WTC11 (cell line): ENCODE measurements around the gene PTPRC. TPM values are rescaled to one million over a fixed set of nuclear protein-coding genes. Genes with fewer than 3 reads are reported as not detected.

Source experiments
- ATAC-seq: fragments of 200-7000 bp; cut with Tn5 transposase; 2 replicates; pipeline ENCODE4 v1.10.0; 2021; ENCODE audit warnings: mild to moderate bottlenecking, moderate library complexity
- CTCF ChIA-PET: fragments of 300-600 bp; sonication (Branson Sonifier 250); formaldehyde crosslinking; loops from one replicate; lab custom pipeline; 2021; ENCODE audit warnings: antibody characterized with exemption; lab: Charles Lee
- POLR2A ChIA-PET: fragments of 350-600 bp; sonication (Branson Sonifier 250); formaldehyde crosslinking; loops from one replicate; lab custom pipeline; 2021; ENCODE audit warnings: antibody characterized with exemption; lab: Charles Lee
- DNase-seq: peaks from one replicate; pipeline ENCODE4 v3.0.0; 2021; ENCODE audit warnings: low spot score
- H3K27ac Mint-ChIP-seq: 2 replicates; pipeline ENCODE4 v1.8.0; 2021; ENCODE audit warnings: mixed read lengths
- H3K27me3 Mint-ChIP-seq: 2 replicates; pipeline ENCODE4 v1.8.0; 2021; ENCODE audit warnings: low read depth, mild to moderate bottlenecking, moderate library complexity, mixed read lengths
- H3K36me3 Mint-ChIP-seq: 2 replicates; pipeline ENCODE4 v1.8.0; 2021; ENCODE audit warnings: mixed read lengths
- H3K4me1 Mint-ChIP-seq: 2 replicates; pipeline ENCODE4 v1.8.0; 2022; ENCODE audit warnings: mixed read lengths
- H3K4me3 Mint-ChIP-seq: 2 replicates; pipeline ENCODE4 v1.8.0; 2021; ENCODE audit warnings: mild to moderate bottlenecking, moderate library complexity, mixed read lengths
- H3K9me3 Mint-ChIP-seq: 2 replicates; pipeline ENCODE4 v1.8.0; 2021; ENCODE audit warnings: mixed read lengths
- FOXJ3 ChIP-seq: sonication (generic); formaldehyde crosslinking; IDR thresholded peaks from 2 replicates; pipeline ENCODE4 v1.9.0; 2021; ENCODE audit warnings: missing genetic modification reagents, mild to moderate bottlenecking, borderline replicate concordance
- GABPB1 ChIP-seq: sonication (generic); formaldehyde crosslinking; IDR thresholded peaks from 2 replicates; pipeline ENCODE4 v1.8.1; 2023; ENCODE audit warnings: mild to moderate bottlenecking, missing genetic modification reagents
- HMGA2 ChIP-seq: fragments of 250-450 bp; sonication (Bioruptor Pico); IDR thresholded peaks from 2 replicates; pipeline ENCODE4 v1.4.0; 2021; ENCODE audit warnings: mild to moderate bottlenecking, moderate library complexity
- NFE2L1 ChIP-seq: sonication (generic); formaldehyde crosslinking; IDR thresholded peaks from 2 replicates; pipeline ENCODE4 v1.8.1; 2023; ENCODE audit warnings: missing genetic modification reagents
- NR1H2 ChIP-seq: sonication (generic); formaldehyde crosslinking; IDR thresholded peaks from 2 replicates; pipeline ENCODE4 v1.9.0; 2021; ENCODE audit warnings: mild to moderate bottlenecking, moderate library complexity, missing genetic modification reagents
- SP1 ChIP-seq: sonication (generic); formaldehyde crosslinking; conservative IDR thresholded peaks from 2 replicates; pipeline ENCODE4 v1.8.1; 2022; ENCODE audit warnings: missing genetic modification reagents
- ZNF138 ChIP-seq: sonication (generic); formaldehyde crosslinking; conservative IDR thresholded peaks from 2 replicates; pipeline ENCODE4 v1.8.1; 2022; ENCODE audit warnings: mild to moderate bottlenecking, moderate library complexity, missing genetic modification reagents
- ZNF396 ChIP-seq: fragments of 250-450 bp; sonication (Bioruptor Pico); IDR thresholded peaks from 2 replicates; pipeline ENCODE4 v1.8.0; 2021; ENCODE audit warnings: mild to moderate bottlenecking, moderate library complexity, borderline replicate concordance
- ZNF416 ChIP-seq: fragments of 250-450 bp; sonication (Bioruptor Pico); IDR thresholded peaks from 2 replicates; pipeline ENCODE4 v1.9.0; 2021; ENCODE audit warnings: mild to moderate bottlenecking, inconsistent platforms
- total RNA-seq: library from RNA; stranded (reverse); gene quantifications from 3 replicates; pipeline ENCODE4 v1.2.3, GENCODE V29; 2021
- TF ChIP-seq, protein P1 (sequence below): sonication (generic); formaldehyde crosslinking; IDR thresholded peaks from 2 replicates; pipeline ENCODE4 v1.8.0; 2022; ENCODE audit warnings: mild to moderate bottlenecking, missing genetic modification reagents
- TF ChIP-seq, protein P2 (sequence below): sonication (generic); formaldehyde crosslinking; IDR thresholded peaks from 2 replicates; pipeline ENCODE4 v1.8.0; 2022; ENCODE audit warnings: missing genetic modification reagents
- TF ChIP-seq, protein P3 (sequence below): sonication (generic); formaldehyde crosslinking; IDR thresholded peaks from 2 replicates; pipeline ENCODE4 v1.8.0; 2022; ENCODE audit warnings: mild to moderate bottlenecking, missing genetic modification reagents
- TF ChIP-seq, protein P4 (sequence below): fragments of 250-450 bp; sonication (Bioruptor Pico); IDR thresholded peaks from 2 replicates; pipeline ENCODE4 v1.8.0; 2021; ENCODE audit warnings: mild to moderate bottlenecking
- TF ChIP-seq, protein P5 (sequence below): sonication (generic); formaldehyde crosslinking; IDR thresholded peaks from 2 replicates; pipeline ENCODE4 v1.8.0; 2023; ENCODE audit warnings: missing genetic modification reagents
- TF ChIP-seq, protein P6 (sequence below): sonication (generic); formaldehyde crosslinking; IDR thresholded peaks from 2 replicates; pipeline ENCODE4 v1.8.1; 2023; ENCODE audit warnings: mild to moderate bottlenecking, missing genetic modification reagents, borderline replicate concordance
- TF ChIP-seq, protein P7 (sequence below): sonication (generic); formaldehyde crosslinking; IDR thresholded peaks from 2 replicates; pipeline ENCODE4 v1.8.1; 2023; ENCODE audit warnings: mild to moderate bottlenecking, missing genetic modification reagents, moderate library complexity
- TF ChIP-seq, protein P8 (sequence below): sonication (generic); formaldehyde crosslinking; IDR thresholded peaks from 2 replicates; pipeline ENCODE4 v1.8.1; 2023; ENCODE audit warnings: mild to moderate bottlenecking, moderate library complexity, missing genetic modification reagents
- TF ChIP-seq, protein P9 (sequence below): sonication (generic); formaldehyde crosslinking; IDR thresholded peaks from 2 replicates; pipeline ENCODE4 v1.8.0; 2022; ENCODE audit warnings: mild to moderate bottlenecking, missing genetic modification reagents
- TF ChIP-seq, protein P10 (sequence below): sonication (generic); formaldehyde crosslinking; IDR thresholded peaks from 2 replicates; pipeline ENCODE4 v1.8.1; 2022; ENCODE audit warnings: mild to moderate bottlenecking, missing genetic modification reagents, moderate library complexity, borderline replicate concordance

PTPRC gene
- total RNA-seq, 1 experiment from 2014 or later: 1.4 TPM

DNA sequence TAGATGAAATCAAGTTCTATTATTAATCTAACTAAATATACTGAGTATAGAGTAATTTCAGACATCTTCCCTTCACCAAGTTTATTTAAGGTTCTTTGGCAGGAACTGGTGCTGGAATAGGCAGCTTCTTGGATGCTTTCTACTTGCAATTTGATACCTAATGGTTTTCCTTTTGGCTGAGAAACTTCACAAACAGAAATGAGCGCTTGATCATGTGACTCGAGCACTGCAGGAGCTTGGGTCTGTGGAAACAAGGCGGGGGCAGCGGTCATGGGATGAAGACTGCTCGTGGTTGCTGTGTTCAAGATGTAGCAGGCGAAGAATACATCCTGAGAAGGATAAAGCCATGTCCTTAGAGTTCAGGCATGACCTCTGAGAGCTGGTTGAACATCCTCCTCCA is 136.8 kb downstream of the PTPRC start (continued):
- TF ChIP-seq, protein P1, sequence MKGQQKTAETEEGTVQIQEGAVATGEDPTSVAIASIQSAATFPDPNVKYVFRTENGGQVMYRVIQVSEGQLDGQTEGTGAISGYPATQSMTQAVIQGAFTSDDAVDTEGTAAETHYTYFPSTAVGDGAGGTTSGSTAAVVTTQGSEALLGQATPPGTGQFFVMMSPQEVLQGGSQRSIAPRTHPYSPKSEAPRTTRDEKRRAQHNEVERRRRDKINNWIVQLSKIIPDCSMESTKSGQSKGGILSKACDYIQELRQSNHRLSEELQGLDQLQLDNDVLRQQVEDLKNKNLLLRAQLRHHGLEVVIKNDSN: peak; percentile 60
- TF ChIP-seq, protein P2, sequence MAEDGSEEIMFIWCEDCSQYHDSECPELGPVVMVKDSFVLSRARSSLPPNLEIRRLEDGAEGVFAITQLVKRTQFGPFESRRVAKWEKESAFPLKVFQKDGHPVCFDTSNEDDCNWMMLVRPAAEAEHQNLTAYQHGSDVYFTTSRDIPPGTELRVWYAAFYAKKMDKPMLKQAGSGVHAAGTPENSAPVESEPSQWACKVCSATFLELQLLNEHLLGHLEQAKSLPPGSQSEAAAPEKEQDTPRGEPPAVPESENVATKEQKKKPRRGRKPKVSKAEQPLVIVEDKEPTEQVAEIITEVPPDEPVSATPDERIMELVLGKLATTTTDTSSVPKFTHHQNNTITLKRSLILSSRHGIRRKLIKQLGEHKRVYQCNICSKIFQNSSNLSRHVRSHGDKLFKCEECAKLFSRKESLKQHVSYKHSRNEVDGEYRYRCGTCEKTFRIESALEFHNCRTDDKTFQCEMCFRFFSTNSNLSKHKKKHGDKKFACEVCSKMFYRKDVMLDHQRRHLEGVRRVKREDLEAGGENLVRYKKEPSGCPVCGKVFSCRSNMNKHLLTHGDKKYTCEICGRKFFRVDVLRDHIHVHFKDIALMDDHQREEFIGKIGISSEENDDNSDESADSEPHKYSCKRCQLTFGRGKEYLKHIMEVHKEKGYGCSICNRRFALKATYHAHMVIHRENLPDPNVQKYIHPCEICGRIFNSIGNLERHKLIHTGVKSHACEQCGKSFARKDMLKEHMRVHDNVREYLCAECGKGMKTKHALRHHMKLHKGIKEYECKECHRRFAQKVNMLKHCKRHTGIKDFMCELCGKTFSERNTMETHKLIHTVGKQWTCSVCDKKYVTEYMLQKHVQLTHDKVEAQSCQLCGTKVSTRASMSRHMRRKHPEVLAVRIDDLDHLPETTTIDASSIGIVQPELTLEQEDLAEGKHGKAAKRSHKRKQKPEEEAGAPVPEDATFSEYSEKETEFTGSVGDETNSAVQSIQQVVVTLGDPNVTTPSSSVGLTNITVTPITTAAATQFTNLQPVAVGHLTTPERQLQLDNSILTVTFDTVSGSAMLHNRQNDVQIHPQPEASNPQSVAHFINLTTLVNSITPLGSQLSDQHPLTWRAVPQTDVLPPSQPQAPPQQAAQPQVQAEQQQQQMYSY: no peak
- TF ChIP-seq, all 79 proteins: peak for 2

DNA sequence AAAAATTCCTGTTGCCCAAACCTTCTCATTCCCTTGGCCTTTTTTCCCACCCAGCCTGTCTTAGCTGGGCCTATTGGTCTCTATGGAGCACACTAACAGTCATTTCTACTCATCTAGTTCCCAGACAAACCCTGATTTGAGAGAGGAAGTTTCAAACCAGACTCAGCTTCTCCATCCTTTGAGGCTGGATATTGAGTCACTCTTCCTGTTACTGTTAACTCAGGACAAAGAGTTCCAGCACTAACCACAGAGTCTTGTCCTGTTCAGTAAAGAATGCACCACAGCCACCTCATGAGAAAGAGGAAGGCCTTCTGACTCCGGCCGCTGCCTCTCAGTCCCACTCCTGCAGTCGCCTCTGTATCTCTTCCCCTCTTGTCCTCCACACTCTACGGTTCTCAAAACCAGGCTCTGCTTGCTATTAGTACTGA is 137.8 kb downstream of the PTPRC start:
- Mint-ChIP-seq H3K9me3 (no peaks in the 10 kb centered on the region), H3K4me1 (peaks cover 13% of the 10 kb centered on the region), H3K36me3 (no peaks in the 10 kb centered on the region), H3K4me3 (no peak overlapping the region), H3K27me3 (no peaks in the 10 kb centered on the region), H3K27ac (no peak overlapping the region)
- TF ChIP-seq, protein P3, sequence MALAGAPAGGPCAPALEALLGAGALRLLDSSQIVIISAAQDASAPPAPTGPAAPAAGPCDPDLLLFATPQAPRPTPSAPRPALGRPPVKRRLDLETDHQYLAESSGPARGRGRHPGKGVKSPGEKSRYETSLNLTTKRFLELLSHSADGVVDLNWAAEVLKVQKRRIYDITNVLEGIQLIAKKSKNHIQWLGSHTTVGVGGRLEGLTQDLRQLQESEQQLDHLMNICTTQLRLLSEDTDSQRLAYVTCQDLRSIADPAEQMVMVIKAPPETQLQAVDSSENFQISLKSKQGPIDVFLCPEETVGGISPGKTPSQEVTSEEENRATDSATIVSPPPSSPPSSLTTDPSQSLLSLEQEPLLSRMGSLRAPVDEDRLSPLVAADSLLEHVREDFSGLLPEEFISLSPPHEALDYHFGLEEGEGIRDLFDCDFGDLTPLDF (CRISPR knock-in tag): no peak
- TF ChIP-seq, protein P4, sequence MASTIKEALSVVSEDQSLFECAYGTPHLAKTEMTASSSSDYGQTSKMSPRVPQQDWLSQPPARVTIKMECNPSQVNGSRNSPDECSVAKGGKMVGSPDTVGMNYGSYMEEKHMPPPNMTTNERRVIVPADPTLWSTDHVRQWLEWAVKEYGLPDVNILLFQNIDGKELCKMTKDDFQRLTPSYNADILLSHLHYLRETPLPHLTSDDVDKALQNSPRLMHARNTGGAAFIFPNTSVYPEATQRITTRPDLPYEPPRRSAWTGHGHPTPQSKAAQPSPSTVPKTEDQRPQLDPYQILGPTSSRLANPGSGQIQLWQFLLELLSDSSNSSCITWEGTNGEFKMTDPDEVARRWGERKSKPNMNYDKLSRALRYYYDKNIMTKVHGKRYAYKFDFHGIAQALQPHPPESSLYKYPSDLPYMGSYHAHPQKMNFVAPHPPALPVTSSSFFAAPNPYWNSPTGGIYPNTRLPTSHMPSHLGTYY (CRISPR knock-in tag): no peak
- TF ChIP-seq ZNF416 (CRISPR knock-in tag): no peak
- TF ChIP-seq, protein P5, sequence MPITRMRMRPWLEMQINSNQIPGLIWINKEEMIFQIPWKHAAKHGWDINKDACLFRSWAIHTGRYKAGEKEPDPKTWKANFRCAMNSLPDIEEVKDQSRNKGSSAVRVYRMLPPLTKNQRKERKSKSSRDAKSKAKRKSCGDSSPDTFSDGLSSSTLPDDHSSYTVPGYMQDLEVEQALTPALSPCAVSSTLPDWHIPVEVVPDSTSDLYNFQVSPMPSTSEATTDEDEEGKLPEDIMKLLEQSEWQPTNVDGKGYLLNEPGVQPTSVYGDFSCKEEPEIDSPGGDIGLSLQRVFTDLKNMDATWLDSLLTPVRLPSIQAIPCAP (CRISPR knock-in tag): no peak
- TF ChIP-seq ZNF396: no peak
- TF ChIP-seq, protein P6, sequence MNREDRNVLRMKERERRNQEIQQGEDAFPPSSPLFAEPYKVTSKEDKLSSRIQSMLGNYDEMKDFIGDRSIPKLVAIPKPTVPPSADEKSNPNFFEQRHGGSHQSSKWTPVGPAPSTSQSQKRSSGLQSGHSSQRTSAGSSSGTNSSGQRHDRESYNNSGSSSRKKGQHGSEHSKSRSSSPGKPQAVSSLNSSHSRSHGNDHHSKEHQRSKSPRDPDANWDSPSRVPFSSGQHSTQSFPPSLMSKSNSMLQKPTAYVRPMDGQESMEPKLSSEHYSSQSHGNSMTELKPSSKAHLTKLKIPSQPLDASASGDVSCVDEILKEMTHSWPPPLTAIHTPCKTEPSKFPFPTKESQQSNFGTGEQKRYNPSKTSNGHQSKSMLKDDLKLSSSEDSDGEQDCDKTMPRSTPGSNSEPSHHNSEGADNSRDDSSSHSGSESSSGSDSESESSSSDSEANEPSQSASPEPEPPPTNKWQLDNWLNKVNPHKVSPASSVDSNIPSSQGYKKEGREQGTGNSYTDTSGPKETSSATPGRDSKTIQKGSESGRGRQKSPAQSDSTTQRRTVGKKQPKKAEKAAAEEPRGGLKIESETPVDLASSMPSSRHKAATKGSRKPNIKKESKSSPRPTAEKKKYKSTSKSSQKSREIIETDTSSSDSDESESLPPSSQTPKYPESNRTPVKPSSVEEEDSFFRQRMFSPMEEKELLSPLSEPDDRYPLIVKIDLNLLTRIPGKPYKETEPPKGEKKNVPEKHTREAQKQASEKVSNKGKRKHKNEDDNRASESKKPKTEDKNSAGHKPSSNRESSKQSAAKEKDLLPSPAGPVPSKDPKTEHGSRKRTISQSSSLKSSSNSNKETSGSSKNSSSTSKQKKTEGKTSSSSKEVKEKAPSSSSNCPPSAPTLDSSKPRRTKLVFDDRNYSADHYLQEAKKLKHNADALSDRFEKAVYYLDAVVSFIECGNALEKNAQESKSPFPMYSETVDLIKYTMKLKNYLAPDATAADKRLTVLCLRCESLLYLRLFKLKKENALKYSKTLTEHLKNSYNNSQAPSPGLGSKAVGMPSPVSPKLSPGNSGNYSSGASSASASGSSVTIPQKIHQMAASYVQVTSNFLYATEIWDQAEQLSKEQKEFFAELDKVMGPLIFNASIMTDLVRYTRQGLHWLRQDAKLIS: no peak
- no peak for TF ChIP-seq NR1H2 (CRISPR knock-in tag)
- TF ChIP-seq HMGA2 (CRISPR knock-in tag): no peak
- TF ChIP-seq GABPB1 (CRISPR knock-in tag): no peak
- TF ChIP-seq NFE2L1 (CRISPR knock-in tag): no peak
- no peak for TF ChIP-seq ZNF138 (CRISPR knock-in tag)
- no peak for TF ChIP-seq SP1
- TF ChIP-seq, protein P7, sequence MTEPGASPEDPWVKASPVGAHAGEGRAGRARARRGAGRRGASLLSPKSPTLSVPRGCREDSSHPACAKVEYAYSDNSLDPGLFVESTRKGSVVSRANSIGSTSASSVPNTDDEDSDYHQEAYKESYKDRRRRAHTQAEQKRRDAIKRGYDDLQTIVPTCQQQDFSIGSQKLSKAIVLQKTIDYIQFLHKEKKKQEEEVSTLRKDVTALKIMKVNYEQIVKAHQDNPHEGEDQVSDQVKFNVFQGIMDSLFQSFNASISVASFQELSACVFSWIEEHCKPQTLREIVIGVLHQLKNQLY: no peak
- TF ChIP-seq, protein P8, sequence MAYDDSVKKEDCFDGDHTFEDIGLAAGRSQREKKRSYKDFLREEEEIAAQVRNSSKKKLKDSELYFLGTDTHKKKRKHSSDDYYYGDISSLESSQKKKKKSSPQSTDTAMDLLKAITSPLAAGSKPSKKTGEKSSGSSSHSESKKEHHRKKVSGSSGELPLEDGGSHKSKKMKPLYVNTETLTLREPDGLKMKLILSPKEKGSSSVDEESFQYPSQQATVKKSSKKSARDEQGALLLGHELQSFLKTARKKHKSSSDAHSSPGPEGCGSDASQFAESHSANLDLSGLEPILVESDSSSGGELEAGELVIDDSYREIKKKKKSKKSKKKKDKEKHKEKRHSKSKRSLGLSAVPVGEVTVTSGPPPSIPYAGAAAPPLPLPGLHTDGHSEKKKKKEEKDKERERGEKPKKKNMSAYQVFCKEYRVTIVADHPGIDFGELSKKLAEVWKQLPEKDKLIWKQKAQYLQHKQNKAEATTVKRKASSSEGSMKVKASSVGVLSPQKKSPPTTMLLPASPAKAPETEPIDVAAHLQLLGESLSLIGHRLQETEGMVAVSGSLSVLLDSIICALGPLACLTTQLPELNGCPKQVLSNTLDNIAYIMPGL (CRISPR knock-in tag): no peak
- TF ChIP-seq FOXJ3 (CRISPR knock-in tag): no peak
- TF ChIP-seq, protein P9, sequence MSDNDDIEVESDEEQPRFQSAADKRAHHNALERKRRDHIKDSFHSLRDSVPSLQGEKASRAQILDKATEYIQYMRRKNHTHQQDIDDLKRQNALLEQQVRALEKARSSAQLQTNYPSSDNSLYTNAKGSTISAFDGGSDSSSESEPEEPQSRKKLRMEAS: no peak
- TF ChIP-seq, protein P10, sequence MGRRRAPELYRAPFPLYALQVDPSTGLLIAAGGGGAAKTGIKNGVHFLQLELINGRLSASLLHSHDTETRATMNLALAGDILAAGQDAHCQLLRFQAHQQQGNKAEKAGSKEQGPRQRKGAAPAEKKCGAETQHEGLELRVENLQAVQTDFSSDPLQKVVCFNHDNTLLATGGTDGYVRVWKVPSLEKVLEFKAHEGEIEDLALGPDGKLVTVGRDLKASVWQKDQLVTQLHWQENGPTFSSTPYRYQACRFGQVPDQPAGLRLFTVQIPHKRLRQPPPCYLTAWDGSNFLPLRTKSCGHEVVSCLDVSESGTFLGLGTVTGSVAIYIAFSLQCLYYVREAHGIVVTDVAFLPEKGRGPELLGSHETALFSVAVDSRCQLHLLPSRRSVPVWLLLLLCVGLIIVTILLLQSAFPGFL: no peak
- no peak; the same call in 1 of the 2 replicates for ATAC-seq
- DNase-seq: no peak
- CTCF ChIA-PET: interaction anchor here (2.2 kb wide), 1 partner anchor 12 kb away, joined by 14 read pairs; no protein-coding TSS in a partner anchor
- POLR2A ChIA-PET: no interaction called here
